Lower leg skin (tissue), 3 donors: ENCODE measurements around the gene FAM107B.

ENCODE experiments used
- POLR2A ChIP-seq, 2 donors: fragments of 450-650 bp; IDR thresholded peaks; one replicate each; pipeline ENCODE4 v1.6.1; 2016 to 2017; ENCODE audit warnings: antibody characterized with exemption in 2 of 2, mild to moderate bottlenecking in 1 of 2, moderate library complexity in 1 of 2
- TF ChIP-seq, protein P1 (sequence below), 3 donors: fragments of 450-650 bp; IDR thresholded peaks; one replicate each; pipeline ENCODE4 v1.5.1; 2016; ENCODE audit warnings: antibody characterized with exemption in 3 of 3, mild to moderate bottlenecking in 3 of 3, moderate library complexity in 2 of 3

DNA sequence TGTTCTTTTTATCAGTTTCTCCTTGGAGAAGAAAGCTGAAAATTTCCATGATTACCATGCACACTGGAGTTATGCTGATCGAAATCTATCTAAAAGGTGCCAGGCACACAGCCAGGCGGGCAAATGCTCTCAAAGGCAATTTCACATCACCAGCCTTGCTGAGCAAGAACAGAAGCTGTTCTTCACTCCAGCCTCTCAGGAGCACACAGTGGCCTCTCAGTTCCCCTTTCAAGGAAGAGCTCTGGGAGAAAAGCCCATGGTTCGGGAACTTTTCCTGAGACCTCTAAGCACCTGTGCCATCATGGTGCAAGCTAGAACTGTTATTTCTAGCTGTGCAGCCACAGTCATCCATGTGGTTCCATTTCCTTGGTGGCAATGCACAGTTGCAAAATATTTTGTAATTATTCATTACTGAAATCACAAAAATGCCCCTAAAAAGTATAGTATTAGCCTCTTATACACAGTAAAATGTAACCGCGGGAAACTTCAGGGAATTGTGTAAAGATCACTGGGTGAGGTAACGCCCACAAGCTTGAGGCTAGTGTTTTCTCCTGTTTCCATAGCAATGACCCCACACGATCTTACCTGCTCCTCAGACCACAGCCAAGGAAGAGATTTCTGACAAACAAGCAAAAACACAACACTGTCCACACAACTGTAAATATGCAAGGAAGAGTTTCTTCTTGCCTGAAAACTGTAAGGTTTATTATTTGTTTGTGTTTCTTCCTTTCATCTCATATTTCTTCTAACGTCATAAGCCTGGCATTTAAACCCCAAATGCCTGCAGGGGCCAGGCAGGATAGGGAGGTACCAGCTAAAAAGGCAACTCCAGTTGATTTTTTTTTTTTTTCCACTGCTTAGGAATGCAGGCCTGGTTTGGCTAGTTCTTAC, 121.2 kb downstream of the FAM107B start:
- TF ChIP-seq, protein P1, sequence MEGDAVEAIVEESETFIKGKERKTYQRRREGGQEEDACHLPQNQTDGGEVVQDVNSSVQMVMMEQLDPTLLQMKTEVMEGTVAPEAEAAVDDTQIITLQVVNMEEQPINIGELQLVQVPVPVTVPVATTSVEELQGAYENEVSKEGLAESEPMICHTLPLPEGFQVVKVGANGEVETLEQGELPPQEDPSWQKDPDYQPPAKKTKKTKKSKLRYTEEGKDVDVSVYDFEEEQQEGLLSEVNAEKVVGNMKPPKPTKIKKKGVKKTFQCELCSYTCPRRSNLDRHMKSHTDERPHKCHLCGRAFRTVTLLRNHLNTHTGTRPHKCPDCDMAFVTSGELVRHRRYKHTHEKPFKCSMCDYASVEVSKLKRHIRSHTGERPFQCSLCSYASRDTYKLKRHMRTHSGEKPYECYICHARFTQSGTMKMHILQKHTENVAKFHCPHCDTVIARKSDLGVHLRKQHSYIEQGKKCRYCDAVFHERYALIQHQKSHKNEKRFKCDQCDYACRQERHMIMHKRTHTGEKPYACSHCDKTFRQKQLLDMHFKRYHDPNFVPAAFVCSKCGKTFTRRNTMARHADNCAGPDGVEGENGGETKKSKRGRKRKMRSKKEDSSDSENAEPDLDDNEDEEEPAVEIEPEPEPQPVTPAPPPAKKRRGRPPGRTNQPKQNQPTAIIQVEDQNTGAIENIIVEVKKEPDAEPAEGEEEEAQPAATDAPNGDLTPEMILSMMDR (IDR thresholded peaks at IDR 0.05): no peak
- no peak for TF ChIP-seq POLR2A (IDR thresholded peaks at IDR 0.05)
